NCI-H2227 treated with DMSO at 0.1 percent for 48 hours (cell line): ENCODE data around the gene TMEM98.
"Not testable (repeated sequence)": the region's sequence is repeated elsewhere in the genome, so short reads cannot be mapped to it uniquely, and the experiment has no call there.

Experiments used
- DNase-seq: peaks from one replicate; lab custom pipeline; 2025; lab: John Stamatoyannopoulos, UW

TMEM98 gene, protein sequence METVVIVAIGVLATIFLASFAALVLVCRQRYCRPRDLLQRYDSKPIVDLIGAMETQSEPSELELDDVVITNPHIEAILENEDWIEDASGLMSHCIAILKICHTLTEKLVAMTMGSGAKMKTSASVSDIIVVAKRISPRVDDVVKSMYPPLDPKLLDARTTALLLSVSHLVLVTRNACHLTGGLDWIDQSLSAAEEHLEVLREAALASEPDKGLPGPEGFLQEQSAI

DNA sequence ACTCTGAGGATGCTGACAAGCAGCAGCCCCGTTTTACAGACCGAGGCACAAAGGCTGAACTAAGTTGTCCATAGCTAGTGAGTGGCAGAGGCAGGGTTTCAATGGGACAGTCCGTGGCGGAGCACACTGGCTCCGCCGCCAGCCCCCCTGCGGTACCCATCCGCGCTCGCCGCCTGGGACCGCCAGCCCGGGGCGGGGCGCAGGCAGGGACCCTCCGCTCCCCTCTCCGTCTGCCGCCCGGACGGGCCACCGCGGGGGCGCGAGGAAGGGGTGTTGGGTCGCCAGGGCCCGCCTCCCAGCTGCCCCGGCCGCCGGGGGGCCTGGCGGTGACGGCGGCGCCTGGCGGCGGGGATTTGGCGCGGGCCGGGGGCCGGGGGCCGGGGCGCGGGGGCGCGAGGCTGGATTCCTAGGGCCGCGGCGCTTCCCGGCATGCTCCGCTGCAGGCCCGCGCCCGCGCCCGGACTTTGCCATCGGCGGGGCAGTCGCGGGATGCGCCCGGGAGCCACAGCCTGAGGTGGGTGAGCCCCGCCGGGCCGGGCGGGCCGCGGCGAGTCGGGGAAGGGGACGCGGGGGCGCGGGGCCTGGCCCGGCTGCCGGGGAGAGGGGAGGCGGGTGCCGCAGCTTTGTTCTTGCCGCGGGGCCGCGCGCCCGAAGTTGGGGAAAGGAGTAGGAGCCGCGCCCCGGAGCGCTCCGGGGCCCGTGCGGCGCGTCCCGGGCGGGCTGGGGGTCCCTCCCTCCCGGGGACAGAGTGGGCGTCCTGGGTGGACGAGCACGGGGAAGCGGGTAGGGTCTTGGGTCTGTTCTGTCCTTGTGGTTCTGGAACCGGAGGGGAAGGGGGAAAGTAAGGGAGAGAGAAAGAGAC is at the start of gene TMEM98:
Gene TMEM98, plus strand, starts transcription at position 430 of the 862 bp plus-strand sequence. CDS start 3,376 bp downstream, outside the sequence.
- no peak for DNase-seq

DNA sequence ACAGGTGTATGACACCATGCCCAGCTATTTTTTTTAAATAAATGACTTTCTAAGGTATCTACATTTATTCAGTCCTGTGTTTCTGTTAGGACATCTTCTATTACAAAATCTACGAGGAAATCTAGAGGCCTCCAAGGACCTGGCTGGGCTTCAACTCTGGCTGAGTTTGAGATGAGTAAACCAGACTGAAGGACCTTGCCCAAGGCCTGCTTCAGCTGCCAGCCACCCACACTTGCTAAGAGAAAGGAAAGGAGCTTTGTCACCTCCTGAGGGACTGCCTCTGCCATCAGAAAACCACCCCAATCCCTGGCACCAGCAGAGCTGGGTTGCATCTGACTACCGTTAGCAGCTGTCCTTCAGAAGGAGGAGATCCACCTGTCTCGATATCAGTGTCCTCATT is 49.7 kb upstream of the TMEM98 start:
- no peak for DNase-seq

DNA sequence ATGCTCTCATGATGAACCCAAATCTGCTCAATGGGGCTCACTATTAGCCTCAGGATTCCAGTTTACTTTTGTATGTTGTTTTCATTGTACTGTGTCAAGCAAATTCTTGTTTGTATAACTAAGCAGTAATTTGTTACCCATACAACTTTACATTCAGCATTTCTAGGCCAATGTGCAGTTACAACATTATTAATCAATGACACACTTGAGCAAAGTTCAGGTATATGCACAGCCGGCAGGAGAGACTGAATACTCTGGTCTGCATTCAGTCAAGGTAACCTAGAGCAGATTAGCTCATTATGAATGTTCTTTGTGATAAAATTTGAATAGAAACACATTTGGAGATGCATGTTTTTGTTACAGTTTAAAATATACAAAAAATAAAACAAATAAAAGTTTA is 48.8 kb upstream of the TMEM98 start:
- no peak for DNase-seq

DNA sequence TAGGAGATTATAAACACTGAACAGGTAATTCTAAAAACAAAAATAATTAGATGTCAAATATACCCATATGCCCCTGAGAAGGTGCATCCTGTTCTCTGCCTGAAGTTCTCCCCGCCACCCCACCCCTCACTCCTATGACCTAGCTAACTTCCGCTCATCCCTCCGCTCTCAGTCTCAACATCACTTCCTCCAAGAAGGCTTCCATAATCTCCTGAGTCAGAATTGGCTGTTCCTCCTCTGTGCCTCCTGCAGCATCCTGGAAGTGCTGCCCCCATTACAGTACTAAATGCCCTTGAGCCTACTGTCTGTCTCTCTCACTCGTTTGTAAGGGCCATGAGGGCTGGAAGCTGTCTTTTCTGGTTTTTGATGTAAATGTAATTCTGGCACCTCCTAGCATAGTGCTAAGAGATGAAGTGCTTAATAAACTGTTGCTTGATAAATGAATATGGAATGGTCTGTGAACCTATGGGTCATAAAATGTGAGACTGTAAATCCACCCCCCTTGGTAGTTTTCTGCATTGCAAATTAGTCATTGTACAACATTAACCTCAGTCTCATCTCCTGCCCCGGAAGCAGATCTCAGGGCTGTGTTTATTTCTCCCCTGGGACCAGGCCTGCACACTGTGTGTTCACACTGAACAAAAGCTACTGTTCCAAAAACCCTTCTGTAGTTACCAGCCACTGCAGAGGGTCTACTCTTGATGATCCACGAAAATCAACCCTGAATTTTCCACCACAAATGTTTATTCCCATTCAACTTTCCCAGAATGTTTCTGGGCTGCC is 47.1 kb upstream of the TMEM98 start:
- DNase-seq, result no peak

DNA sequence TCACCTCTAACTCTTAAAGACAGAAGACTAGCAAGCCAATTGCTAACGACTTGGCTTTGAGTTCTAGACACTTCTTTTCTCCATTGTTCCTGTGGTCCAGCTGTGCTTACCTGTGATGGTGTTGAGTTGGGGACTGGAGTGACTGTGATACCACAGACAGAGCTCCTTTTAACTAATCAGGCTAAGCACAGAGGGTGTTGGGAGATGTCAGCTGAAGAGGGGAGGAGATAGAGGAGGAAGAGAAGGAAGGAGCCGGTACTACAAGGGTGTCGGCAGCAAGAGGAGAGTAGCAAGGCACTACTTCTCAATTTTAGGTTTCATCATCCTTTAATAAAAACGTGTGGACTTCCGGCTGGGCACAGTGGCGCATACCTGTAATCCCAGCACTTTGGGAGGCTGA is 45.9 kb upstream of the TMEM98 start:
- DNase-seq, result no peak

DNA sequence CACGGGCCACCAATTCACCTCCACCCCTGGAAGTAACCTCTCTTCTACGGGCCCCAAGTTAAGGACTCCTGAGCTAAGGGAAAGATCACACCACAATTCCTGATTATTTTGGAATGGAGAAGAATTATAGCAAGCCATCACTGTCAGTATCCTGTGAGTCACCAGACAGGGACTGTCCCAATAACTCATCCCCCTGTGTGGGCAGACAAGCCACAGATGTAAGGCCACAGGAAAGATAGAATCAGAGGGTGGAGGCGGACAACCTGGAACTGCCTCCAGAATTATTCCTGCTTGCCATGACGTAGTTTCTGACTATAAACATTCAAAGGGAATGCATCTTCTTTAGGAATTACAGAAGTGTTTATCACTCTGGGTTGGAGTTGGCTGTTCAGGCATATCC is 45.2 kb upstream of the TMEM98 start:
- DNase-seq, result no peak

DNA sequence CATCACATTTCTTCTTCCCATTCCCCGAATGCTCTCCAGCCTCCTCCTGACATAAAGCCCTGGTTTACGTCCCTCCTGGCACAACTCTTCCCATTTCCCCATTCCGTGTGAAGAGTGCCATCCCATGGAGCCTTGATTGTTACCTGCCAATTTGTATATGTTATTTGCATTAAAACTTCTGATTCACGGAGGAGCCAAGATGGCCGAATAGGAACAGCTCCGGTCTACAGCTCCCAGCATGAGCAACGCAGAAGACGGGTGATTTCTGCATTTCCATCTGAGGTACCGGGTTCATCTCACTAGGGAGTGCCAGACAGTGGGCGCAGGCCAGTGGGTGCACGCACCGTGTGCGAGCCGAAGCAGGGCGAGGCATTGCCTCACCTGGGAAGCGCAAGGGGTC is 41.0 kb upstream of the TMEM98 start:
- not testable (repeated sequence) for DNase-seq

DNA sequence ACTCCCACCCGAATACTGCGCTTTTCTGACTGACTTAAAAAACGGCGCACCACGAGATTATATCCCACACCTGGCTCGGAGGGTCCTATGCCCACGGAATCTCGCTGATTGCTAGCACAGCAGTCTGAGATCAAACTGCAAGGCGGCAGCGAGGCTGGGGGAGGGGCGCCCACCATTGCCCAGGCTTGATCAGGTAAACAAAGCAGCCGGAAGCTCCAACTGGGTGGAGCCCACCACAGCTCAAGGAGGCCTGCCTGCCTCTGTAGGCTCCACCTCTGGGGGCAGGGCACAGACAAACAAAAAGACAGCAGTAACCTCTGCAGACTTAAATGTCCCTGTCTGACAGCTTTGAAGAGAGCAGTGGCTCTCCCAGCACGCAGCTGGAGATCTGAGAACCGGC is 40.5 kb upstream of the TMEM98 start:
- not testable (repeated sequence) for DNase-seq

DNA sequence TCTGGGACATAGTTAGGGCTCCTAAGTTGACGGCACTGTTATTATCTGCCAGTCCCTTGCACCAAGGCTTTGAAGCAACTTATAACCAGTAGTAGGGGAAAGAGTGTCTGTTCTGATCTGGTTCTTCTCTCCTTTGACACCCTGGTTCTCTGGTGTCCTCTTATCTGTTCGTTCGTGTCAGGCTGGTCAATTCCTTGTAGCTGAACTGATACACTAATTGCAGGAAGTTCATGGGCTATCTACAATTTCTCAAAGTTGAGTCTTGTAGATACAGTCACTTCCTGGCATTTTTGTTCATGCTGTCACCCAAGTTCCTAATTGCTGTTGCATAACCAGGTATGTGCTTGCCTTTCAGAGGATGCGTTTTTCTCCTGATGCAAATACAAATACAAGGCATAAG is 33.7 kb upstream of the TMEM98 start:
- DNase-seq, result no peak

DNA sequence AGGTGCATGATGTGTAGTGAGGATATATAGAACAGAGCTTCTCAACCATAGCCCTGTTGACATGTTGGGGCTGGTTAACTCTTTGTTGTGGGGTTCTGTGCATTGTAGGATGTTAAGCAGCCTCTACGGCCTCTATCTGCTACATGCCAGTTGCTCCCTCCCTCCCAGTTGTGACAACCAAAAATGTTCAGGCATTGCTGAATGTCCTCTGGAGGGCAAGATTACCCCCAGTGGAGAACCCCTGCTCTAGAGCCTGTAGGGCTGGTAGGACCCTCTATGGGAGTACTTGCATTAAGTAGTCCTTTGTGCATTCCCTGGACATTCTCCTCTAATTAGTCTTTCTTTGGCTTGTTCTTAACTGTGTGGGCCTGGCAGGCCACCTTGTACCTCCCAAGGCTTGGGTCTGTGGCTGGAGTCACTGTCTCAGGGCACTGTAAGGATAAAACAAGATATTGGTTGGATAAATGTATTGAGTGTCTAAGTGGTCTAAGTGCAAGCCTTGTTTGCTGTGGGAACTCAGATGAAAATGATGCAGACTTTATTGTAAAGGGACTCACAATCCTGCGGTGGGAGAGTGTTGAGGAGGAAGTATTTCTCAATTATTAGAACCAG is 31.2 kb upstream of the TMEM98 start:
- no peak for DNase-seq

DNA sequence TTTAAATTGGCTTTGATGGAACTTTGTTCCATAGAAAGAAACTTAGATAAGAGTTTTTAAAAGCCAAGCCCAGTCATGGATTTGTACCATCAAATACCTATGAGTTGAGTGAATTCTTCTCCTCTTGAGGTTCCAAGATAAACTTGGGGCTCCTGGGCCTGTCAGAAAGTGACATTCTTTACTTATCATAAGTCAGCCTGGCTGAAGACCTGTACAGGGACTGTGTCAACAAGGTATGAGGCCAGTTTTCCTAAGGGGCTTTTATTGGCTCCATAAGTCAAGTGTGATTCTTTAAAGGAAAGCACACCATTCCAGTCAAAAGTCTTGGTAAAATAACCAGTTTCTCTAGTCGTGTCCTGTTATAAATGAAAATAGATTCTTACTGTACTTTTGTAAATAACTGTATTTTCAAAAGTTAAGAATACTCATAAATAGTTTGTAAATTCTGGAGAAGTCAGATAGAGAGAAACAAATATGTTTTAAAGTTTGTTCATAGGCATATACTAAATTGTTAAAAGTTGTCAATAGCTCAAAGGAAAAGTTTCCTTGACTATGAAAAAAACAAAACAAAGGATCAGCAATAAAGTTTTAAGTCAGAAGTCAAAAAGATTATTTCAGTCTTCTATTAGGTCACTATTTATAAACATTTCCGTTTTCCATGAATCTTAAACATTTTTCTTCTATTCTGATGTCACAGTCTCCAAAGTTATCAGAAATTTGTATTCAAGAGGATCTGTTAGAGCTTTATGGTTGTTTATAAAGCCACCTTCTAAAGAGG is 28.5 kb upstream of the TMEM98 start:
- no peak for DNase-seq

DNA sequence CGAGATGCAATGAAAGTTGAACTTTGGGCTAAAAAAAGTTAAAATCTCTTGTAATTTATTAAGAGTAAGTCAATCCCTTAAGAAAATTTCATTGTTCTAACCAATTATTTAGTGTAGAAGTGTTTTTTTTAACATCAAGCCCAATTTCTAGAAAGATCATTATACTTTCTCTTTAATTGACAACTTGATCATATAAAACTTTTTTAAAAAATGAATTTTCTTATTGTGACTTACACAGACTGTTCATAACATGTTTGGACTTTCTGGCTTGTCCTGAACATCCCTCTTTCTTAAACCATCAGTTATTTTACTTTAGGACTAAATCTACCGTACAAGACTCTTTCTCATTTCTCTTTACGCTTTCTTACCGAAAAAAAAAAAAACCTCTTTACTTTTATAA is 26.2 kb upstream of the TMEM98 start:
- no peak for DNase-seq

DNA sequence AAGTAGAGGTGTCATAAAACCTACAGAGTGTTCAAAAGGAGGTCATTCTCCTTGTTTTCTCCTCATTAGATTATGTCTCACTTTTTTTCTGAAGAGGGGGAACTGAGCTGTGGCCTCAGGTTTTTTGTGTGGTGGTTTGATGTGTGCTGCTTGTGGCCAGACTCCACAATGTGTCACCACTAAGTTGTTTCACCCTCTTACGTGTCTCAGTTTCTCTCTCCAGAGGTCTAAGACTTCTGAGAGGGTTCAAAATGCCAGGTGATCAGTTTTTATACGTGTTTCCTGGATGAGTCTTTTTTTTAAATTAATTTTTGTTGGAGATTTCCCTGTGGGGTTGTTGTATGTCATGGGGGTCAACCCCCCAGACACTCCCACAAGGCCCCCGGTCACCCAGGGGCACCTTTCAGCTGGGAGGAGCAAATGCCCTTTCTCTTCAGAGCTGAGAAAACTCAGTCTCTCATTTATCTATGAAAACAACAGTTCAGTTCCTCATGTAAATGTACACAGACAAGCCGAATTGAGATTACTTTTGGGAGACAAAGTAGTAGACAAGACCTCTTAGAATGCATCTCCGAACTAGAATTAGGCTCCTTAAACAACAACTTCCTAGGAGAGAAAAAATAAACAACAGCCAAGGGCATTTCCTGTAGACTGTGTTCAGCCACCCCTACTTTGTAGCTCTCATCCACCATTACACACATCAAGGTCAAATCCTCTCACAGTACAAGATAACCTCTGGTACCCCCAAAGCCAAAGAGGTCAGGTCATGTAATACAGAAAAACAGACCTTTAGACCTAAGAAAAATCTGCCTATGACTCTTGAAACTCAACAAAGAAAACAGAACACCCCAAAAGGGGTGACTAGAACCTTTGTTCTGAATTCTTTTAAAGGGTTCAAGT is 23.9 kb upstream of the TMEM98 start:
- DNase-seq, result no peak

DNA sequence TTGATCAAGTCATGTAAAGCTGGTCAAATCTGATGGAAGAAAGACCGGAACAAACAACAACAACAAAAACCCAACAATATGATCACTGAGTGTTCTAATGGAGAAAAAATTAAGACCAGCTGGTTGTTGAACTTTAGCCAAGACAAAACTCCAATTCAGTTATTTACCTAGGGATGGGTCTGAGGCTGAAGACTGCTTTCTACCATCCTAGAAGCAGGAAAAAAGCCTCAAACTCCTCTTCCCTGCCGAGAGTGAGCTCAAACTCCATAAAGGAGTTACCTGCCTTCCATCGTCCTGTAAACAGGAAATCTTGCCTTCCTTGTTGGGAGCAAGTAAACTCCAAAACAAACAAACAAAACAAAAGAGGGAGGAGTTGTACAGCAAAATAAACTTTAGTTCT is 23.1 kb upstream of the TMEM98 start:
- DNase-seq, result no peak

DNA sequence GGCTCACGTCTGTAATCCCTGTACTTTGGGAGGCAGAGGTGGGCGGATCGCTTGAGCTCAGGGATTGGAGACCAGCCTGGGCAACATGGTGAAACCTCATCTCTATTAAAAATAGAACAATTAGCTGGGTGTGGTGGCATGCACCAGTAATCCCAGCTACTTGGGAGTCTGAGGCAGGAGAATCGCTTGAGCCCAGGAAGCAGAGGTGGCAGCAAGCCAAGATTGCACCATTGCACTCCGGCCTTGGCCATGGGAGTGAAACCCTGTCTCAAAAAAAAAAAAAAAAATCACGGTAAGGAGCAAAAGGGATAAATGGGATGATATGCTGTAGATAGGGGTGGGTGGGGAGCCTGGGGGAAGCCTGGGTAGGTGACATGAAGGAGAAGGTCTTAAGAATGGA is 20.4 kb upstream of the TMEM98 start:
- DNase-seq, result no peak

DNA sequence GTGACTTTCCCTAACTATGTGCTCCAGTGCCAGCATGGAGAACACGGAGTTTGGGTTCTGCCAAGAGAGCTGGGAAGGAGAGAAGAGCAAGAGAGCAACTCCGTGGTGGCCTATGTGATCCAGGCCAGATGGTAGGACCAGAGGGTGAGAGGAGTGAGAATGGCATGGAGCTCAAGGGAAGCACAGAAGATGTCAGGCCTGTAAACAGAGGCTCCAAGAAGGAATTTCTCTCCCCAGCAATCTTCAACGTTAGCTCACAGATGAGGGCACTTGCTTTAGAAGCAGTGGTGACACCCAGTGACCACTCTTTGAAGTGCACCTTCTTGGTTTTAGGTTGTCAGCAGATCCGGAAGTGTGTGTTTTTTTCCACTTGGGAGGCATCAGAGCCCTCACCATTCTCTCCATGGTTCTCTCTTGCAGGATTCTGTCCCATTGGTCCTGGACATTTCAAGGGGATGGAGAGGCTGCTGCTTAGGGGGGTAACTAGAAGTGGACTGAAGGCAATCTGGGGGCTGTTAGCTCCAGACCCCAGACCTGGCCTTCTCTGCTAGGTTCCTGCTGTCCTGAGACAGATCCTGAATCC is 18.1 kb upstream of the TMEM98 start:
- peak; percentile 27 for DNase-seq

DNA sequence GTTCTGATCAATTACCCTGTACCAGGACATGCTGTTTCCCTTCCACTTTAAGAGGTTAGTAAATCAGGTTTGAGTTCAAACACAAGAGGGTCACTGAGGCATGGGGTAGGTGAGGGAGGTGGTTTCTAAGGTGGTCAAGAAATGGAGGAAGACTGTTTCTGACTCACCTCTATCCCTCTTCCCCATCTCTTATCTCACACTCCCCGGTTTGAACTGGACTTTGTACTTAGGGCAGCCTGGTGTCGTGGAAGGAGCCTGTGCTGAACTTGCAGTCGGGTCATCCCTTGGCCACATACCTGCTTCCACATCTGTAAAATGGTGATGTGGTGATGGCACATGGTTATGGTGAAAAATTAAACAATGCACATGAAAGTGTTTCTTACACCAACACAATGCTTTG is 17.2 kb upstream of the TMEM98 start:
- no peak for DNase-seq

DNA sequence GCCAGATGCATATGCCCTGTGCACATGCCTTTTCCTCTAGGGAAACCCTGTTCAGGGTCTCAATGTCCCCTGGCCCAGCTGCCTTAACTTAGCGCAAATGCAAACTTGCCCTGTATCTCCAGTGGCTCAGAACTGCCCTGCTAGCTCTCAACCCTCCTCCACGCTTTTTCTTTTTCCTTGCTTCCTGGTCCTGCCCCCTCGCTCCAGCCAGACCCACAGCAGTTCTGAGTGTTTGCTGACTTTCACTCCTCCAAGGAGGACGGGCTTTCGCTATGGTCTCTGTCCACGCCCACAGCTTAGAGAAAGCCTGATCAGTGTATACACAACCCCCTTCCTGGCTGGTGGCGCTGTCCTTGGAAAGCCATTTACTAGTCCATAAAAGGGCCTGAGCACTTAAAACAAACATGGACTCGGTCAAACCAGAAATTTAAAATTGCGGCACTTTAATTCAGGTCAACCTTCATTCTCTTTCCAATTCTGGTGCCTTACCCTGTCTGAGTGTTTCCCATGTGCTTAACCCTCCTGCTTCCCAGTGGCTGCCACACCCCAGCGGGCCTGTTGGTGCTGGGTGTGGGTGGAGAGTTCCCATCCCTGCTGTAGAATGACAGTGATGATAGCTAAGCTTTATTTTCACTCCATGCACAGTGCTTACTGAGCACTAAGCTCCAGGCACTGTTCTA is 15.6 kb upstream of the TMEM98 start:
- peak; percentile 70 for DNase-seq

DNA sequence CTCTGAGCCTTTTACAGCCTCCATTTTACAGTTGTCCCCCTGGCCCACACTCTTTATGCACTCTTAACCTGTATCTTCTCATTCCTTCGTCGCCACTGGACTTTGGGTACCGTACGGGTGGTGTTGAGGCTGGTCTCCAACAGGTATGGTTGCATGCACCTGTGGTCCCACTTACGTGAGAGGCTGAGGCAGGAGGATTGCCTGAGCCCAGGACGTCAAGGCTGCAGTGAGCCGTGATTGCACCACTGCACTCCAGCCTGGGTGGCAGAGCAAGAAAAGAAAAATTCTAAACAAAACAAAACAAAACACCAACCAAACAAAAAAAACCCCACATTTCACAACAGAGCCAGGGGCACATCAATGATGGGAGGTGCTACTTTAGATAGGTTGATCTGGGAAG is 14.4 kb upstream of the TMEM98 start:
- DNase-seq, result no peak

DNA sequence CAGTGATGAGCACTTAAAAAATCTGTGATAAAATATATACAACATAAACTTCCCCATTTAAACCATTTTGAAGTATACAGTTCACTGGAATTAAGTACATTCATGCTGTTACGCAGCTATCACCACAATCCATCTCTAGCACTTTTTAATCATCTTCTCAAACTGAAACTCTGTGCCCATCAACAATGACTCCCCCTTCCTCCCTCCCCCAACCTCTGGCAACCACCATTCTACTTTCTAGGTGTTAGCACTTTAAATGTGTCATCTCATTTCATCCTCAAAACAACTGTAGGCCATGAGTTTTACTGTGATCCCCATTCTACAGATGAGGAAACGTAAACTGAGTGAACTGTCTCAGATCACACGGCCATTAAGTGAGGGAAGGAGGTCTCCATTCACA is 13.8 kb upstream of the TMEM98 start:
- DNase-seq, result no peak
